ENCODE results near the gene PLXDC1.
"Not testable (repeated sequence)": the region's sequence is repeated elsewhere in the genome, so short reads cannot be mapped to it uniquely, and the experiment has no call there.

Gene PLXDC1

DNA sequence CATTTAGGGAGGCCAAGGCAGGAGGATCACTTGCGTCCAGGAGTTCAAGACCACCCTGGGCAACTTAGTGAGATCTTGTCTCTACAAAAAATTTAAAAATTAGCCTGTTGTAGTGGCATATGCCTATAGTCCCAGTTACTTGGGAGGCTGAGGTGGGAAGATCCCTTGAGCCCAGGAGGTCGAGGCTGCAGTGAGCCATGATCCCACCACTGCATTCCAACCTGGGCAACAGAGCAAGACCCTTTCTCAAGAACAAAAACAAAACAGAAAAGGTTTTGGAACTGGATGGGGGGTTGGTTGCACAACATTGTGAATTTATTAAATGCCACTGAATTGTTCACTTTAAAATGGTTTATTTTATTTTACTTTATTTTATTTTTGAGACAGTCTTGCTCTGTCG is 21.2 kb downstream of the PLXDC1 start:
- no peak overlapping the region for H3K4me3 ChIP-seq (ENCODE audit: low read depth, low read length)

DNA sequence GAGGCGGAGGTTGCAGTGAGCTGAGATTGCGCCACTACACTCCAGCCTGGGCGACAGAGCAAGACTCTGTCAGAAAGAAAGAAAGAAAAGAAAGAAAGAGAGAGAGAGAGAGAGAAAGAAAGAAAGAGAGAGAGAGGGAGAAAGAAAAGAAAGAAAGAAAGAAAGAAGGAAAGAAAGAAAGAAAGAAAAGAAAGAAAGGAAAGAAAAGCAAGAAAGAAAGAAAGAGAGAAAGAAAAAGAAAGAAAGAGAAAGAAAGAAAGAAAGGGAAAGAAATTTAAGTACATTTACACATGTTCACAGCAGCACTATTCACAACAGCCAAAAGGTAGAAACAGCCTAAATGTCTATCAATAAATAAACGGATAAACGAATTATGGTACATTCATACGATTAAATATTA is 21.9 kb downstream of the PLXDC1 start:
- not testable (repeated sequence) for H3K4me3 ChIP-seq (ENCODE audit: low read depth, low read length)

DNA sequence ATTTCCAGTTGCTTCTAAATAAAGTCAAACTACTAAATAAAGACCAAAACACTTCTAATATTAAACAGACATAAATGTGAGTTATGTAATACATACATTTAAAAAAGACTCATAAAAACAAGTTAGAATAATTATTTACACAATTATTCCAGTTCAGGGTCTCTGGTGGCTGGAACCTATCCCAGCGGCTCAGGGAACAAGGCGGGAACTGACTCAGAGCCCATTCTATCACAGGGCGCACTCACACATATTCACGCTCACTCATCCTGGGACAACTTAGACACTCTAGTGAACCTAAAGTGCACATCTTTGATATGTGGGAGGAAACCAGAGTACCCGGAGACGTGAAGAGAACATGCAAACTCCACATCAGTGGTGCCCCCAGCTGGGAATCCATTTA is 25.0 kb downstream of the PLXDC1 start:
- H3K4me3 ChIP-seq (ENCODE audit: low read depth, low read length) = no peak overlapping the region

DNA sequence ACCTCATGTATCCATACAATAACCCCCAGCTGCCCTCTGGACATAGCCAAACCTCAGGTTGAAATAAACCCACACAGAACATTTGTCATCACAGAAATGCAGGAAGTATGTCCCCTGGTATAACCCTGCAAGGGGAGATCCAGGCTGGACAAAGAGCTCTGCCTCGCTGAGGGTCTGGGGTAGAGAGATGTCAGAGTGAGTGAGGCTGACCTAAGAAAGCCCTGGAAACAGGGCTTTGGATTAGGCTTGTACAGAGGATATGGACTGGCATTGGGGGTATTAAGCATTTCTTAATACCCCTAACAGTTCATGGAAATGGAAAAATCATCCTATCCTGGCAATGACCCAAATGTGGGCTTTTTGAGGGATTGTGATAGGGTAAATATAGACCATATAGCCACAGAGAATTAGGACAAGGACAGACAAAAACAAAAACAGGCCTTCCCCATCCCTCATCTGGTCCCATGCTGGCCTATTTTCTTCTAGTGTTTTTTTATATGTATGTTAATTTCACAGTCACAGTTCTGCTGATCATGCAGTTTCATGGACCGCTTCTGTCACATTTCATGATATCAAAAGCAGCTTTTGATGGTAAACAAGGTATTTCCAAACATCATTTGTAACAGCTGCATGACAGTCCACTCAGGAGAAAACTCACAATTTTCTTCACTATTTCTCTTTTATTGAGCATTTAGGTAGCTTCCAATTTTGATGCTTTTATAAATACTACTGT is 26.1 kb downstream of the PLXDC1 start:
- no peak overlapping the region for H3K4me3 ChIP-seq (ENCODE audit: low read depth, low read length)

DNA sequence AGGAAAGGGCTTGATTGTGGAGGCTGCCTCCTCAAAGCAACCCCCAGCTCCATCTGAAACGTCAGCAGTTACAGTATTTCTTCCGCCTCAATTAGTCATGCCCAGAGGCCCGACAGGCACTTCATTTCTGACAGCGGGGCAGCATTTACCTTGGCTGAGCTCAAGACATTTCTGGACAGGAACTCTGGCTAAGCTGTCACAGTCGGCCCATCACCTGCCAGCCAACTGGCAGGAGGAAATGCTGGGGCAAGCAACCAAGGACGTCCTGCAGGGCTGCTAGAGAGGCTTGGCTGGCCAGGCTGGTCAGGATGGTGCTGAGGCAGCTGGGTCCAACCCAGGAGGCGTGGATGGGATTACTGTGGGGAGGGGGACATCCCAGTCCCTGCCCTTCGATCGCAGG is 27.8 kb downstream of the PLXDC1 start:
- no peak overlapping the region for H3K4me3 ChIP-seq (ENCODE audit: low read depth, low read length)

DNA sequence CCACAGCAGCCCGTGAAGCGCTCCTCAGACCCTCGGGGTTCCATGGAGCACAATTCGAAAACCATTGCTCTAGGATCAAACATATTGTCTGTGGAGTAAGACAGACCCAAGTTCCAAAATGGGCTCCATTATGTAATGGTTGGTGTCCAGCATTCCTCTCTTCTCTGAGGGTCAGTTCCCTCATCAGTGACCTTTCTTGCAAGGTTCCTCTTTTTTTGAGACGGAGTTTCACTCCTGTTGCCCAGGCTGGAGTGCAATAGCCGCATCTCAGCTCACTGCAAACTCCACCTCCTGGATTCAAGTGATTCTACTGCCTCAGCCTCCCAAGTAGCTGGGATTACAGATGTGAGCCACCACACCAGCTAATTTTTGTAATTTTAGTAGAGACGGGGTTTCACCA is 28.4 kb downstream of the PLXDC1 start:
- no peak overlapping the region for H3K4me3 ChIP-seq (ENCODE audit: low read depth, low read length)

DNA sequence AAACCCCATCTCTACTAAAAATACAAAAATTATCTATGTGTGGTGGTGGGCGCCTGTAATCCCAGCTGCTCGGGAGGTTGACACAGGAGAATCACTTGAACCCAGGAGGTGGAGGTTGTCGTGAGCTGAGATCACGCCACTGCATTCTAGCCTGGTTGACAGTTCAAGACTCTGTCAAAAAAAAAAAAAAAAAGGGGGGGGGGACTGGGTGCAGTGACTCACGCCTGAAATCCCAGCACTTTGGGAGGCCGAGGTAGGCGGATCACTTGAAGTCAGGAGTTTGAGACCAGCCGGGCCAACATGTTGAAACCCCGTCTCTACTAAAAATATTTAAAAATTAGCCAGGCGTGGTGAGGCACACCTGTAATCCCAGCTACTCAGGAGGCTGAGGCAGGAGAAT is 29.5 kb downstream of the PLXDC1 start:
- not testable (repeated sequence) for H3K4me3 ChIP-seq (ENCODE audit: low read depth, low read length)

DNA sequence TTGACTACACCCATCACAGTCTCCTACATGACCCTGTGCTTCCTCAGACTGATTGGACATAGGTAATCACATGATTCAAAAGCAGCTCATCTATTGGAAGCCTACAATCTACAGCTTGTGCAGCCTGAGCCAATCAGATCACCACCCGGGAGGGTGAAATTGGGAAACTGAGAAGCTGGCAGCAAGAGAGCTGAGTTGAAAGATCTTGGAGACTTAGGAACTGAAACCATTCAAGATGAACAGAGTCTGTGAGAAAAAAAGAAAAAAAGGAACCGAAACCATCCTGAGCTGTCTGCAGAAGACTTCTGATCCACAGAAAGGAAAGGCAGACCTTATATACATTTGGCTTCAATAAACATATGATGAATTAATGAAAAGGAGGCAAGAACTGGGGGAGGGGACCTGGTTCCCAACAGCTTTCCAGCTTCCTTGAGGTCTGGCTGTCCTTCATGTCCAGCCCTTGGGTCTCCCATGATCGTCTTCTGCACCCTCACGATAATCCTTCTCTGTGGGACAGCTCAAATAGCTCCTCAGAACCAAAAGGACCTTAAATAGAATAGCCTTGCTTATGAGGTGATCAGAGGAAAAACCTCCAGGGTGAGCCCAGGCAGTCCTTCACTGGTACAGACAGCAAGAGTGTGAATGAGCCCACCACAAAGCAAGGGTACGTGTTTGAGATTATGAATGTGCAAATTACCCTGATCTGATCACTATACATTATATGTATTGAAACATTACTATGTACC is 32.6 kb downstream of the PLXDC1 start:
- H3K4me3 ChIP-seq (ENCODE audit: low read depth, low read length) = no peak overlapping the region

DNA sequence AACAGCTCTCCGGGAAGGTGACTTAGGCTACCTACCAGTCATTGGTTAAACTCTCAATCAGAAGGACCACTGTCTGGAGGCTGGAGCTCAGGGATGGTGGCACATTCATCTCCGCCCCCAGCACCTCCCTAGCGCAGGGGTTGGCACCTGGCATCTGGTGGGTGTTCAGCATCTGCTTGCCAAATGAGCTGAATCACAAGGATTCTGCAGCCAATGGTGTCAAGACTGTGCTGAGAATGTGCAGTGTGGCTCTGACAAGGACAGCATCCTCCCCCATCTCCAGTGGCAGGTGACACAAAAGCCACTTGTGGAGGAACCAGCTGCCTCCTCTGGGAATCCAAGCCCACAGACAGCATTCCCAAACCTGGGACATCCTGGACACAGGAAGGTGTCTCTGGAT is 35.2 kb downstream of the PLXDC1 start:
- no peak overlapping the region for H3K4me3 ChIP-seq (ENCODE audit: low read depth, low read length)

DNA sequence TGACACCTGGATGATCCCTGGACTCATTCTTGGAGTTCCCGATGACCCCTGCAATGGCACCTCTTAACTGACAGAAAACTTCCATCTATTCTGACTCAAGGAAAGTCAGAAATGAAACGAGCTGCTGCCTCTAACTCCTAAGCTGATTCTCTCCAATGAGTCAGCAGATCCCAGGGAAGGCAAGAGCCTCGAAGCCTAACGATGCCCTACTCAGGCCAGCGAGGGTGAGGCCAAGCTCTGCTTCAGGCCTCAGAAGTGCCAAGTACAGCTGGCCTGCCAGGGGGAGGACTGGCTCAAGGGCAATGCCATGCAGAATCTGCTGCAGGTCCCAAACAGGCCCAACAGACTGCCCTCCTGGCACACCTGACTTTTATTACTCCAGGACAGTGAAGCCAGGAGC is 36.3 kb downstream of the PLXDC1 start:
- no peak overlapping the region for H3K4me3 ChIP-seq (ENCODE audit: low read depth, low read length)

DNA sequence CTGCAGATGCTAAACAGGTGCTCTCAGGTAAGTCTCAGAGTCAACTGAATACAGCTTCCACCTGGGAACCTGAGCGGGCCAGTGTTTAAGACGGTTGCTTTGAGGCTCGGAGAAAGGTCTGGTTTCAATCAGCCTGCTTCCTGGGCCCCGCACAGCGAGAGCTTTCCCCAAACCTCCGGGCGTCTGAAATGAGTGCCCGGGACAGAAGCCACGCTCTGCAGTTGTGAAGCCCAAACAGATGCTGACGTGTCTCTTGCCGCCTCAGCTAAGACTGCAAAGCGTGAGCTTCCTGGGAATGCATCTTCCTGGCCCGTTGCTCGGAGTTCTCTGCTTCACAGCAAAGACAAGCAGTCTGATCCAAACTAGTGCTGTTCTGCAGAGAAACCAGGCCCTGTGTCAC is 36.7 kb downstream of the PLXDC1 start:
- no peak overlapping the region for H3K4me3 ChIP-seq (ENCODE audit: low read depth, low read length)

DNA sequence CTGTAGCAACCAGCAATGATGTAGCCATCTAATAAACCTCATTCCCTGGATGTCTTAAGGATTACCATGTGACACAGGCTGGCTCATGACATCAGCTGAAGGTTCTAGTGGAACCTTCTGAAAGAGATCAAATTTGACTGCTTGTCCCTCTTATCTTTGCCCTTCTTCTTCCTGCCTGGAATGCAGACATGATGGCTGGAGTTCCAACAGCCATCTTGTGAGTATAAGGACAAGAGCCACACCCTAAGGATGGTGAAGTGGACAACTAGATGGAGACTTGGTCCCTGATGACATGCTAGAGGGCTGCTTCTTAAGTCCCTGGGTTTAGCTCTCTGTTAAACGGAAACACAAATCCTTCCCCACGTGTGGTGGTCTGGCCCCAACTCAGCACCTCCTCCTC is 37.6 kb downstream of the PLXDC1 start:
- no peak overlapping the region for H3K4me3 ChIP-seq (ENCODE audit: low read depth, low read length)

DNA sequence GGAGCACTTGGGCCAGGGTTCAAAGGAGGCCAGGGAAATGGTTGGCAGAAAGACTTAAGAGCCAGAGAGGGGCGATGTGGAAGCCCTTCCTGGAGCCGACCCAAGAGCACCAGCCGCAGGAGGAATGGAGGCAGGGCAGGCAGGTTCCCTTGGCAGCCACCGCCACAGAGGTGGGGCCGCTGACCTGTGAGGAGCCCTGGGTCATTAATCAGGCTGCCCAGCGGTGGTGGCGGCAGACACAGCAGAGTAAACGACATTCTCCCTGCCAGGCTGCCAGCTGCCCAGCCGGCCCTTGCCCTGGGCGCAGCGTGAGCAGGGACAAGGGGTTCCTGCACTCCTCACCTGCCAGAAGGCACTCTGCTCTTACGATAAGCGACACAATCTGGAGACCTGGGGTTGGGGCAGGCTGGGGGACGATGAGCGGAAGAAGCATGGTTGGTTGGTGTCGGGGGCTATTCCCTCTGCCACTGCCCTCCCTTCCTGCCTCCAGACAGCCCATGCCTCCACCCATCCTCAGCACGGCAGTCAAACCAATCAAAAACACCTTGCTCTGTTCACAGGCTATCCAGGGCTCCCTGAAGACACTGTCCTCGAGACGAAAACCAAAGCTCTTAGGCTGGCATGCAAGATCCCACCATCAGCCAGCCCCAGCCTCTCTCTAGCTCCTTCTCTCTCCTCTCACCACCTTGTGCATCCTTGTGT is 40.9 kb downstream of the PLXDC1 start:
- H3K4me3 ChIP-seq (ENCODE audit: low read depth, low read length) = no peak overlapping the region

DNA sequence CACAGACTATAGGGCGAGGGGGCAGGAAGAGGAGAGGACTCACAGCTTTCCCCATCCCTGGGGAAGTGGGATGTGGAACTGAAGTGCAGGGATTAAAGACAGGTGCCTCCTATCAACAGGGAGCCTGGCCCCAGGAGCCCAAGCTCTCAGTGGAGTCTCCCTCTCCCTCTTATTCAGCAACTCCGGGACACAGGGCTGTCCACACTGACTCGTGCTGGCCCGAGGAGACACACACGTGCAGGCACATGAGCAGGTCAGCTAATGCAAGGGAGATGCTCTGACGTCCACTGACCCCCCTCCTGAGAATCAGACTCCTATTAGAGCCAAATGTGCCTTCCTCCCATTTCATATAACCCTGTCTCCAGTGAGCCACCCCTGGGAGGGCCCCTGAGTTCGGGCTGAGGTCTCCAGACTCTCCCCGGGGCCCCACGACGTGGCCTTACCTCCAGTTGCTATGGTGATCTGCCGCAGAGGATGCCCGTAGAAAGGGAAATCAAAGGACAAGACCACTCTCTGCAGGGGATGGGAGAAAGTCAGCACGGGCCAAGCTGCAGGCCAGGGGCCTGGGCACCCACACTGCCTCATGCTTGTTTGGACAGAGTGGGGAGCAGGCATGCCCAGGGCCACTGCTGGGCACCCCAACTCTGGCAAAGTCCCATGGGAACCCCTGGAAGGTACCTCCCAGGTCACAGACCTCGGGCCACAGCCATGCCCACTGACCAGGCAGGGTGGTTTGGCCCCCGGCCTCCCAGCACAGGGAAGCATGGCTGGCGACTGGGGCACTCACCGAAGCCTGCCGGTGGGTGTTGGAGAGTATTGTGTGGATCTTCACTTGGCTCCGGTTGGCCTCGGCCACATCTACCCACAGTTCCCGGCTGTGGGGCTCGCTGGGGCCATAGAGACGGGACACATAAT is 42.7 kb downstream of the PLXDC1 start:
- no peak overlapping the region for H3K4me3 ChIP-seq (ENCODE audit: low read depth, low read length)

DNA sequence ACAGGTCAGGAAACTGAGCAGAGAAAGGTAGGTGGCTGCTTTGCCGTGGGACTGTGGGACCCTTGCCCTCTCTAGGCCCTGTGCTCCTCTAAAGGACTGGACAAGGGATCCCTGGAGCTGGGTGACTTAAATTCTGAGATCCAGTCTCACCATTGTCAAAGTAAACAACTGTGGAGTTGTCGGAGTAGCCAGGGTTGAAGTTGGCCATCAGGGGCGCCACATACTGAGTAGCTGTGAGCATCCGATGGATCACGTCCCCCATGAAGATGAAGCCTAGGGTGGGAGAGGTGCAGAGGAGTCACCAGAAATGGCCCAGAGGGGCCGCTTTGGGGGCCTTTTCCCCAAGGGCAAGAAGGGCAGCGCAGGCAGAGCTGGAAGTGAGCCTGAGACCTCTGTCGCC is 43.5 kb downstream of the PLXDC1 start:
- H3K4me3 ChIP-seq (ENCODE audit: low read depth, low read length) = no peak overlapping the region

DNA sequence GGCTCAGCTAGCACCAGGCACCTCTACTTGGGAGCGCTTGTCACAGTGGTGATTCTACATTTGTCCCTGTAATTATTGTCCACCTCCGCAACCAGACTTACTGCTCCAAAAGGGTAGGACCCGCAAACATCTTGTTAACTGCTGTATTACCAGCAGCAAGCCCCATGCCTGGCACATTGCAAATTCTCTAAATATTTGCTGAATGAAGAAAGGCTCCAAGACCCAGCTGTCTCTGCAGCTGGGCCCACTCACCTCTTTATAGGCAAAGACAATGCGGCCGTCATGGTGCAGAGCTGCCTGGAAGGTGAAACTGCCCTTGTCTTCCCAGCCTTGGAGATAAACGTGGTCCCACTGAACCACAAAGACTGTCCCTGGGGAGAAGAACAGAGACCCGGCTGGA is 44.3 kb downstream of the PLXDC1 start:
- H3K4me3 ChIP-seq (ENCODE audit: low read depth, low read length) = no peak overlapping the region

DNA sequence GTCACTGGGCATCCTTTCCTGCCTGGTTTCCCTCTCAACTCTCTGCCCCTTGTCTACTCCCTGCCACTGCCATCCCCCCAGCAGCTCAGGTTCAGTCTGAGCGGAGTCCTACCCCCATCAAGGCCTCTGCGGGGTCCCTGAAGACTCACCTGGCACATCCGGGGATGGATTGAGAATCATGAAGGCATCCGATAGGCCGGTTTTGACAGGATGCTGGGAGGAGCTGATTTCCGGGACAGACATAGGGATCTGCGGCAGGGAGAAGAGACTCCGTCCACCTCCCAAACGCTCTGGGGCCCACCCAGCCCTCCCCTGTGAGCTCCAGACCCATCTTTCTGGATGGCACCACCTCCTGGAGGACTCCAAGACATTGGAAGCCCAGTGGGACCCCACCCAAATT is 45.7 kb downstream of the PLXDC1 start:
- no peak overlapping the region for H3K4me3 ChIP-seq (ENCODE audit: low read depth, low read length)

DNA sequence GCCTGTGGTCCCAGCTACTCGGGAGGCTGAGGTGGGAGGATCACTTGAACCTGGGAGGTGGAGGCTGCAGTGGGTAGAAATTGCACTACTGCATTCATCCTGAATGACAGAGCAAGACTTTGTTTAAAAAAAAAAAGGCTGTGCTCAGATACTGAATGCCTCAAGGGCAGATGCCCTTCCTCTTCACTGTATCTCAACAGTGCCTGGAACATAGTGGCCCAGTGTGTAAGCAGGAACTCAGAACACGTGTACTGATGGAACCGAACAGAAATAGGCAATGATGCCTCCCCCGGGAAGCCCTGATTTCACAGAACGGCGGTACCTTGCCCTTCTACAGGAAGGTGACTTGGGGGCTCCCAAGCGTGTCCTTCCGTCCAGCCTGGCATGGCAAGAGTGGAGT is 46.8 kb downstream of the PLXDC1 start:
- H3K4me3 ChIP-seq (ENCODE audit: low read depth, low read length) = no peak overlapping the region

DNA sequence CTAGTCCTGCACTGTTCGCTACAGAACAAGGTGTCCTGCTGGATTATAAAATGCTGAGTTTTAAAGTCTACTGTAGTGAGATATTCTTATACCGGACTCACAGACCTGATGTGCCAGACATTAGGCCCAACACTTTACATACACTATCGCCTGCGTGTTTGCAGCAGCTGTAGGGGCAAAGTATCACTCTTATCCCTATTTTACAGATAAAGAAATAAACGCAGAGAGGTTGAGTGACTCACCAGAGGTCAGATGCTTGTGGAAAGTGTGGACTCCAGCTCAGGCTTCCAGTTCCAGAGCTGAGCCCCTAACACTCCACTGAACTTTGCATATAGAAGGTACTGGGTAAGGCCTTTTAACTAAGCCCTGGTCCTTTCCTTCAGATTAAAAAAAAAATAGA is 47.4 kb downstream of the PLXDC1 start:
- H3K4me3 ChIP-seq (ENCODE audit: low read depth, low read length) = no peak overlapping the region

DNA sequence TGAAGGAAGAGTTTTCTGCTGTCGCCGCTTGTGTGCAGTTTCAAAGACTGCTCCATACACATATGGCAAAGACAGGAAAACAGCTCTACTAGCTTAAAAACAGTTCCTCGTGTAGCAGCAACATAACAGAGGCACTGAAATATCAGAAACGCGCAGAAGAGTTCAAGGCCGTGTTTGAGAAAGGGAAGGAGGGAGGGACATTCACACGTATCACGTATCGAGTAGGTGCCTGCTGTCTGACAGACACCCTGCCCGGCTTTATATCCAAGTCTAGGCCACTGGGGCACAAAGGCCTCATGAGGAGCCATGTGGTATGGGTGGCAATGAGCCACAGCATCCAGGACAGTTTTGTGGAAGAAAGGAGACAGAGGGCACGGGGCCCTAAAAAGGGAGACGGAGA is 50.3 kb downstream of the PLXDC1 start:
- H3K4me3 ChIP-seq (ENCODE audit: low read depth, low read length) = no peak overlapping the region

DNA sequence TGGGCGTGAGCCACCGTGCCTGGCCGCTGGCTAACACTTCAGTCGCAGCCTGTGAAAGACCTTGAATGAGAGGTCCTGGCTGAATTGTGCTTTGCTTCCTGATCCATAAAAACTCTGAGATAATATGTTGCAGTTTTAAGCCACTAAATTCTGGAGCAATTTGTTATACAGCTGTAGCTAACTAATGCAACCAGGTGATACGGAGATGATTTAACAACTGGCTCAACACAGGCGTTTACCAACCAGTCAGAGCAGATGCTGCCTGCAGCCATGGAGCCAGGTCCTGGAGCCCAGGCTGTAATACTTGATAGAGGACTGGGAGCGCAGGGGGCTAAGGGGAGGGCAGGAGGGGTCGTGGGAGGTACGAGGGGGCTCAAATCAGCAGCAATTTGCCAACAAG is 50.9 kb downstream of the PLXDC1 start:
- no peak overlapping the region for H3K4me3 ChIP-seq (ENCODE audit: low read depth, low read length)
